Amniotic epithelial cell (primary cell): Measurements from ENCODE around the gene GHITM.
A peak's percentile ranks its signal among the peaks of the same experiment; 100 is the strongest.
"Not testable (repeated sequence)": the region's sequence is repeated elsewhere in the genome, so short reads cannot be mapped to it uniquely, and the experiment has no call there.

Experiments
- DNase-seq: peaks from one replicate; pipeline ENCODE4 v3.0.0-alpha.2; 2010; ENCODE audit warnings: low read depth

GHITM gene

DNA sequence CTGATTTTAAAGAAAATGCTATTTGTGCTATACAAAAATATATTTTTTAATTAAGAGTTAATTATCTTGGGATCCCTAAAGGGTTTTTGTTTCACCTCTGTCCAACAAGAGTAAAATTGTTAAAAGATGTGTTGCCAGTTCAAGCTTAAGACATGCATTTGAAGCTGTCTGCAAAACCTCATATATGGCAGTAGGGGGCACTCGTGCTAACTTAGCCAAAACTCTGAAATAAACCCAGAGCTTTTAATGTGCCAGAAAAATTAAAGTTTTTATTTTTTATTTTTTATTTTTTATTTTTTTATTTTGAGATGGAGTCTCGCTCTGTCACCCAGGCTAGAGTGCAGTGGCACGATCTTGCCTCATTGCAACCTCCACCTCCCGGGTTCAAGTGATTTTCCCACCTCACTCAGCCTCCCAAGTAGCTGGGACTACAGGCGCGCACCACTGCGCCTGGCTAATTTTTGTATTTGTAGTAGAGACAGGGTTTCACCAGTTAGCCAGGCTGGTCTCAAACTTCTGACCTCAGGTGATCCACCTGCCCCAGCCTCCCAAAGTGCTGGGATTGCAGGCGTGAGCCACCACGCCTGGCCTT, 8.8 kb downstream of the GHITM start:
- DNase-seq = peak; percentile 49

GRCh38 chr10:84149854-84150253, 10.5 kb downstream of the GHITM start:
- no peak for DNase-seq

- DNase-seq = no peak
These were observed 13.5 kb downstream of the GHITM start for GRCh38 chr10:84152769-84153168.

GRCh38 chr10:84155521-84155920, 16.2 kb downstream of the GHITM start:
- no peak for DNase-seq

DNA sequence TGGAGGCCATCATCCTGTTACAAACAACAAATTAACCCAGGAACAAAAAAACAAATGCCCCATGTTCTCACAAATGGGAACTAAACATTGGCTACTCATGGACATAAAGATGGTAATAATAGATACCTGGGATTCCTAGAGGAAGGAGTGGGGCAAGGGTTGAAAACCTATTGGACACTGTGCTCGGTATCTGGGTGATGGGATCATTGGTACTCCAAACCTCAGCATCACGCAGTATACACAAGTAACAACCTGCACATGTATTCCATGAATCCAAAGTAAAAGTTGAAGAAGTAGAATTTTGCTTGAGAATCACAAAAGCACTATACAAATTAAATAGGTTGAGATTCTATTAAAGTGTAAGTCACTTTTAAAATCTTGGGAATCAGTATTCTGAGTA, 16.7 kb downstream of the GHITM start:
- DNase-seq = no peak

DNA sequence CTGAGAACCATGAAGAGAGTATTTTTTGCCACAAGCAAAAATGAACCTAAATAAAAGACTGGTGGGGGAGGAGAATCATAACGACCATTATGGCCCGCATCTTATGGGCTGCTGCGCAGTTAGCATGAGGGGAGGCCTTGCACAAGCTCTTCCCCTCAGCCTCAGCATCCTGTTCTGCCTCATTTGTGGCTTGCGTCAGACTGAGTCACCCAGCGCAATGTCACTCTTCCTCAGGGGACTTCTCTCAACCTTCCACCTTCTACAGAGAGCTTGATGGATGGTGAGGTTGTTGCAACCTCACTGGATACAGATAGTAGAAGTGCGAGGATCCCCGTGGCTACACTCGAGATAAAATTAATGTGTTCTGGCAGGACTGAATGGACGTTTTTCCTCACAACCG, 17.5 kb downstream of the GHITM start:
- DNase-seq = peak; percentile 43

DNA sequence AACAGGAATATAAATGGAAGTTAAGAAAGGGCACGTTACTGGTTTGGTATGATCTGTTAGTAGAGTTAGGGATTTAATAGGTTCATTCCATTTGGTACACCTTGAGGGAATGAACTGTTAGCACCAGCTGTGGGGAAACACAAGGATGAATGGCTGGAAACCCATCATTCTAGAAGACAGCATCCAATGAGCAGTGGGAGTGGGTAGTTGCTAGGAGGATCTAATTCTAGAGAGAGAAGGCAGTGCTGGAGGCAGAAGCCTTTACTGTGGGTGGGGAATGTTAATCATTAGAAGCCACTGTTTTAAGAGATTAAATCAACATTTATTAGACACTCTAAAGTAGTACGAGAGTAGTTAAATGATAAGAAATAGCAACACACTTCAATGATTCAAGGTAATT, 18.8 kb downstream of the GHITM start:
- no peak for DNase-seq

- no peak for DNase-seq
These were observed 19.2 kb downstream of the GHITM start for GRCh38 chr10:84158550-84158949.

- DNase-seq = no peak
These were observed 19.9 kb downstream of the GHITM start for GRCh38 chr10:84159076-84159685.

DNA sequence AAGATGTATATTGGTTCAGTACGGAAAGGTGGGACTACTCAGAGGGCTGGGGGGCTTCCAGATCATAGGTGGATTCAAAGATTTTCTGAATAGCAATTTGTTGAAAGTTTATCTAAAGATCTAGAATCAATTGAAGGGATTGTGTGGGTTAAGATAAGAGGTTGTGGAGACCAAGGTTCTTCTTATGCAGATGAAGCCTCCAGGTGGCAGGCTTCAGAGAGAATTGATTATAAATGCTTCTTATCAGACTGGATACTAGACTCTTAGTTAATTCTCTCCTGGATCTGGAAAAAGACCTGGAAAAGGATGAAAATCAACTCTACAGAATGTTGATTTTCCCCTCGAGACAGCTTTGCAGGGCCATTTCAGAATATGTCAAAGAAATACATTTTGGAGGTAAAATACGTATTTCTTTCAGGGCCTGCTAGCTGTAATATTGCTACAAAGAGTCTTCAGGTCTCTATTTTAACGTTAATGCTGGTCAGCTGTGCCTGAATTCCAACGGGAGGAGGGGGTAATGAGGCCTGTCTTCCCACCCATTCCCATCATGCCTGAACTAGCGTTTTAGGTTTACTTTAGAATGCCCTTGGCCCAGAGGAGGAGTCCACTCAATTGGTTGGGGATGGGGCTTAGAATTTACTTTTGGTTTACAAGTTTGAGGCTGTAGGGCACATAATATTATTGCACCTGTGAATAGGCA, 21.5 kb downstream of the GHITM start:
- no peak for DNase-seq

GRCh38 chr10:84163996-84164395, 24.7 kb downstream of the GHITM start:
- no peak for DNase-seq

GRCh38 chr10:84164442-84164841, 25.1 kb downstream of the GHITM start:
- DNase-seq = no peak

DNA sequence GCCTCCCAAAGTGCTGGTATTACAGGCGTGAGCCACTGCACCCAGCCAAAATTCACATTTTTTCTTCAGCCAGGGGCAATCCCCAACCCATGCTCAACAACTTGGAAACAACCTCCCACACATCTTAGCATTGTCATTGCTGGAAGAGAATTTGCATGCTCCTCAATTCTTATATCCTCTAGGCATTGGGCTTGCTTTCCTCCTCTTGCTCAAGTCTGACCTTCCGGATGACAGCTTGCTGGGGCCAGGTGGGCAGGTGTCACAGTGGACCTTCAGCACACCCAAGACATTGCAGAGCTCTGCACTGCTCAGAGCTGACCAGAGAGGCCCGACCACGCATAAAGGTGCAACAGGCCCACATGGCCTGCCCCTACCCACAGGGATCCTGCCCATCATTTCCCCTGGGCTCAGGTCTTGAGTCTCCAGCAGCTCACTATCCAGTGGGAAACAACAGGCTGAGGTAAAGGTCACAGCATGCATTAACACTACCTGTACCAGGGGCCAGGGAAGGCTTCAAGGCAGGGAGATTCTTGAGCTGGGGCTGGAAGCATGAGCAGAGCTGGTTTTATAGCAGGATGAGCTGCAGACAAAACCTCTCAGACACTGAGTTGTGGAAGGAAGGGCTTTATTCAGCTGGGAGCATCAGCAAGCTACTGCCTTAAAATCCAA, 27.4 kb downstream of the GHITM start:
- DNase-seq = no peak

GRCh38 chr10:84167289-84167653, 28.0 kb downstream of the GHITM start:
- not testable (repeated sequence) for DNase-seq

DNA sequence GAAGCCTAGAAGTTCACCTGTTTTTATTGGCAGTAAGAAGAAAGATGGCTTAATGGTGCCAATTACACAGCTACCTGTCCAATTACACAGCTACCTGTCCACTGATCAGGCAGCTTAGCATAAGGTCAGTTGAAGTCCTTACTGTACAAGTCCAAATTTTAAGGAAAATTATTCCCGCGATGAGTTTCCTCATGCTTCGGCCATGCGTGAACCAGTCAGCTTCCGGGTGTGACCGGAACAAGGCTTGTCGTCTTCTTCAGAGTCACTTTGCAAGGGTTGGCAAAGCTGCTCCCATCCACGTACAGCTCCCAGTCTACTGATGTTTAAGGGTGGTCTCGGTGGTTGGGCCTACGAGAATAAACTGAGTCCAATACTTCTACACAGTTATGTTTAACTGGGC, 29.1 kb downstream of the GHITM start:
- not testable (repeated sequence) for DNase-seq

DNA sequence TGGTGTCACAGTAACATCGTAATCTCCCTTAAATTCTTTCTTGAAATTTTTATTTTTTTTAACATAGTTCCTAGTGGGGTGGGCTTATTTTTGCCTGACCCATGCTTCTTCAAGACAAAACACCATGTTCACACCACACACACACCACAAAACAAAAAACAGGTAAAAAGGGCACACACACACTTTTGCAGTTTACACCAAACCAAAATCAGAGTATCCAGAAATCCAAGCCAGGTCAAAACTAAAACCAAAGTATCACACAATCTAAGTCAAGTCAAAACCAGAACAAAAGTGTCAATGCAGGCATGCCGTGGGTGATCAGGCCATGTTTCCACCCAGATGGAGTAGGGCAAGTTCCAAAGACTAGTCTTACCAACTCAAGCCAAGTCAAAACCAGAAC, 31.9 kb downstream of the GHITM start:
- not testable (repeated sequence) for DNase-seq

GRCh38 chr10:84171700-84172466, 32.6 kb downstream of the GHITM start:
- DNase-seq = not testable (repeated sequence)

DNA sequence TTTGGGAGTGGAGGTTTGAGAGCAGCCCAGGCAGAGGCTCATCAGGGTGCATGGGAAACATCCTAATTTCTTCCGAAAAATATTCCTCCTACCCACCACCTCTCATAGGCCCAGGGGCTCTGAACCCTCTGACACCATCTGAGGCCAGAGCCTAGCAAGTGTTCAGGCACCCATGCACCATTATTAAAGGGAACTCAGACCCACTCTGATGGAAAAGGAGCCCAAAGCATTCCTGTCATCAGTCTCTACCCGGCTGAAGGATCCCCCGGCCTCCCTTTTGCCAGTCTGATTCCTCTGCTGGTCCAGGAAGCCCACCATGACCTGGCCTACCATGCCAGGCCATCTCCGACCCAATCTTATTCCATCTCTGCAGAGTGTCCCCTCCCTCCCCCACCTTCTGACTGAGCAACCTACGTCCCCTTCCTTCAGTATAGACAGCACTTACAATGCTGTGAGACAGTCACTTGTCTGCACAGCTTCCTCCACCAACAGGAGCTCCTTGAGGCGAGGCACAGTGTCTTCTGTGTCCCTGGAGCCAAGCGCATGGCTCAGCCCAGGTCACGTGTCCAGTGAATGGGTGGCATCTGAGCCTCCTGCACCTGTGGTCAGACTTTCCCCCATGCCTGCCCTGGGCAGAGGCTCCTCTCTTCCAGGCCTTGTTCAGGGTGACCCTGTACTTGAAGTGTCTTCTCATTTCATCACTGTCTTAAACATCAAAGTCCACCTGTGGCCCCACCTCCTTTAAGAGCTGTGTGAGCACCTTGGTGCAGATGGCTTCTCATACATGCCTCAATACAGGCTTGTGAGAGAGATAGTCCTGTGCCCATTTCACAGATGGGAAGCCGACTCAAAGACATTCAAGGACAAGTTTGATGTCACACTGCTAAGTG, 33.4 kb downstream of the GHITM start:
- no peak for DNase-seq

DNA sequence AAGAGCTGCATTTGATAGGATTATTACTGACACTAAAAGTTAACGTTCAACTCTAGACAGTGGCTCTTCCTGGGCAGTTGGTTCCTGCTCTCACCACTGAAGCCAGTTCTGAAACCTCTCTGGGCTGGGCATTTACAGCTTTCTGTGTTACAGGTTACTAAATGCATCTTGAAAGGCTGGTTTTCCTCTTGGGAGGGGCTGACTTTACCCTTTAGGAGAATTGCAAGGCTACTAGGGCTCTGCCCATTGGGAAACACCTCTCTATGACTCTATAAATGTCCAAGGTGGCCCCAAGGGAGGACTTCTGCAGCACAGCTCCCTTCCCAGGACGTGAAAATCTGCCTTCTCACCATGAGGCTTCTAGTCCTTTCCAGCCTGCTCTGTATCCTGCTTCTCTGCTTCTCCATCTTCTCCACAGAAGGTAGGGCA, 34.2 kb downstream of the GHITM start, which contains the start of gene GPR15LG:
Gene GPR15LG, plus strand, starts transcription at position 301 of the 429 bp plus-strand sequence. Its CDS starts 51 bp downstream, at position 352.
- DNase-seq = no peak

- no peak for DNase-seq
These were observed 36.1 kb downstream of the GHITM start for GRCh38 chr10:84175436-84175835.

GRCh38 chr10:84176351-84176750, 37.0 kb downstream of the GHITM start:
- DNase-seq = no peak
